Ectodermal cell (in vitro differentiated cells): Measurements from ENCODE around the gene GID8.

Experiments
- H3K27ac ChIP-seq: 2 replicates; pipeline ENCODE4 v1.7.0; 2013; ENCODE audit warnings: mild to moderate bottlenecking, low read depth, low read length; ENCODE audit not compliant: insufficient read depth, poor library complexity, severe bottlenecking
- H3K27me3 ChIP-seq: 2 replicates; pipeline ENCODE4 v1.7.0; 2013; ENCODE audit warnings: mild to moderate bottlenecking, low read length; ENCODE audit not compliant: insufficient read depth, control insufficient read depth, poor library complexity, severe bottlenecking
- H3K36me3 ChIP-seq: one replicate; pipeline ENCODE4 v1.7.0; 2013; ENCODE audit warnings: low read length; ENCODE audit not compliant: control insufficient read depth, insufficient read depth
- H3K4me1 ChIP-seq: one replicate; pipeline ENCODE4 v1.7.0; 2013; ENCODE audit warnings: low read length; ENCODE audit not compliant: control insufficient read depth, insufficient read depth
- H3K4me3 ChIP-seq: 2 replicates; pipeline ENCODE4 v1.7.0; 2013; ENCODE audit warnings: low read depth, low read length, control low read depth; ENCODE audit not compliant: insufficient read depth
- H3K9me3 ChIP-seq: 2 replicates; pipeline ENCODE4 v1.7.0; 2013; ENCODE audit warnings: mild to moderate bottlenecking, low read length, moderate library complexity; ENCODE audit not compliant: control insufficient read depth
- WGBS, 2 experiments: methylation state at CpG; one replicate each; pipeline ENCODE4 v1.1.7; 2013; ENCODE audit warnings: missing lambda C conversion rate in 2 of 2; 5-methylcytosine and 5-hydroxymethylcytosine counted together

GID8 gene

GRCh38 chr20:62911701-62912280 is 26.2 kb upstream of the GID8 start:
- Histone ChIP-seq H3K4me3 (no peak overlapping the region), H3K4me1 (peaks cover 32% of the 10 kb centered on the region), H3K9me3 (no peaks in the 10 kb centered on the region), H3K27me3 (no peaks in the 10 kb centered on the region), H3K27ac (no peak overlapping the region), H3K36me3 (peaks cover 50% of the 10 kb centered on the region)
- WGBS, 2 experiments: 95 to 96% methylated on average over 9 to 10 of the region's 10 CpGs

DNA sequence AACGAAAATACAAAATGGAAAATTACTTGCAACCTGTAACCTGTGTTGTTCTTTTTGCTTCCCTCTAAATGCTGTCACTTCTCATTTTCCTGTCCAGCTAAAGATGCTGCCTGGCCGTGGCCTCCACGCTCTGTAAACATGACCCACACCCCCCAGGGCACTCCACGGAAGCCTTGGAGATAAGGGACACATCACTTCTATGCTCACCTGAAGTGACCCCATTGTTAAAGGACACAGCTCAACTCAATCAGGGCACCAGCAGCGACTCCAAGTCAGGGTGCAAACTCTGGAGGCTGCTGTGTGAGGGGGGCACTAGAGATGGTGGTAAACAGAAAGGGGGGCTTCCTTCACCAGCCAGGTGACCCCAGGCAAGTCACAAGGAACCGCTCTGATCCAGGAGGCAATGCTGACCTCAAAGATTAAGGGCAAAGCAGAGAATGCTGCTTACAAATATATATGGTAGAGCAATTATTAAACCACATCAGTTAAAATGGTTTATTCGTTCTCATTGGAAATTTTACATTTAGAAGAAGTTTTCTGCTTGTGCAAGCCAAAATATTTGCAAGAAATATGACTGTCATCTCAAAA is 24.8 kb upstream of the GID8 start:
- no peaks in the 10 kb centered on the region for H3K9me3 ChIP-seq
- H3K27ac ChIP-seq: no peak overlapping the region
- no peak overlapping the region for H3K4me3 ChIP-seq
- peaks cover 35% of the 10 kb centered on the region for H3K4me1 ChIP-seq
- 94 to 96% methylated on average over 7 of the region's 7 CpGs for WGBS, 2 experiments
- H3K36me3 ChIP-seq: peaks cover 37% of the 10 kb centered on the region
- no peaks in the 10 kb centered on the region for H3K27me3 ChIP-seq

GRCh38 chr20:62914436-62914835 is 23.5 kb upstream of the GID8 start:
- Histone ChIP-seq H3K27ac (no peak overlapping the region), H3K9me3 (no peaks in the 10 kb centered on the region), H3K36me3 (peaks cover 26% of the 10 kb centered on the region), H3K4me1 (peaks cover 40% of the 10 kb centered on the region), H3K4me3 (no peak overlapping the region), H3K27me3 (no peaks in the 10 kb centered on the region)
- 89% methylated on average over 8 of the region's 9 CpGs for WGBS, 2 experiments

DNA sequence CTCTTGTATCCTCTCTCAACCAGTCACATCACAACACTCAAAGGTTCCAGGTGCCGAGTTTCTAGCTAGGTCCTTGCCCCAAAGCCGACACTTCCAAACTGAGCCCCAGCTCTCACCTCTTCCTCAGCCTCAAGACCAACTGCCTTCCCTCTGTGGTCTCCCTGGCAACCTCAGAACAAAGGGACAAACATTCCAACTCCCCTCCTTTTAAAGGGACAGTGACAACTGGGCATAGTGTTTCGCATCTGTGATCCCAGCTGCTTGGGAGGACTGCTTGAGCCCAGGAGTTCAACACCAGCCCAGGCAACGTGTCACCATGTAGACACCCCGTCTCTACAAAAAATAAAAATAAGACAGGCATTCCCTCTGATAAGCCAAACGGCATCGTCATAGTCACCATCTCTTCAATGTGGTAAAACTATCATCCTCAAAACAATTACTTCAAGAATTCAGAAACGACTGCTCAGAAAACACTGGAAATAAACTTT is 22.9 kb upstream of the GID8 start:
- Histone ChIP-seq H3K9me3 (no peaks in the 10 kb centered on the region), H3K4me3 (no peak overlapping the region), H3K27ac (peak overlapping the region; percentile 12), H3K4me1 (peaks cover 45% of the 10 kb centered on the region), H3K36me3 (peaks cover 20% of the 10 kb centered on the region), H3K27me3 (no peaks in the 10 kb centered on the region)
- 44 to 47% methylated on average over 8 of the region's 8 CpGs for WGBS, 2 experiments

DNA sequence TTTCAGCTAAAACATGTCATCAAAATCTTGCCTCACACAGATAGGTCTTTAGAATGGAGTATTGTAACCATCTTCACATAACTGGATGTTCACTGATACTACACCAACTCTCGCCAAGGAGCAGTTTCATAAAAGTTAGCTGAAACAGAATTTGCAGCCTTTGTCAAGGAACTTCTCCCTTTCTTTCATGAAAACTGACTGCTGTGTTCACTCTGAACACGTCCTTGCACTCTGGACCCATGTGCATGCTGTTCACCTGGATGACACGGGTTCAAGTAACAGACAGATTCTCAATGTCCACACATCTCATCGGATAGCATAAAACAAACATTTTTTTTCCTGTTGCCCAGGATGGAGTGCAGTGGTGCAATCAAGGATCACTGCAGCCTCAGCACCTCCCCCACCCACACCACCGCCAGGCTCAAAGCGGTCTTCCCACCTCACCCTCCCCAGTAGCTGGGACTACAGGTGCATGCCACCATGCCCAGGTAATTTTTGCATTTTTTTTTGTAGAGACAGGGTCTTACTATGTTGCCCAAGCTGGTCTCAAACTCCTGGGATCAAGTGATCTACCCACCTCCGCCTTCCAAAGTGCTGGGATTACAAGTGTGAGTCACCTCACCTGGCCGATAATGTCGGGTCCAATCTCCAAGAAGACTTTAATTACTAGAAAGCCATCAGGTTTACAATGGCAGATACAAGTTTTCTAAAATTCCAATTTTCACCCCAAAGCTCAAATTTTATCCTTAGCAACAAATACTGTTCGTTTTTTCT is 21.1 kb upstream of the GID8 start:
- Histone ChIP-seq H3K4me1 (peaks cover 52% of the 10 kb centered on the region), H3K9me3 (no peaks in the 10 kb centered on the region), H3K4me3 (no peak overlapping the region), H3K27ac (peak overlapping the region; percentile 17), H3K27me3 (no peaks in the 10 kb centered on the region), H3K36me3 (peaks cover 5% of the 10 kb centered on the region)
- 83 to 84% methylated on average over 10 of the region's 10 CpGs for WGBS, 2 experiments

GRCh38 chr20:62917720-62918119 is 20.2 kb upstream of the GID8 start:
- Histone ChIP-seq H3K27me3 (no peaks in the 10 kb centered on the region), H3K9me3 (no peaks in the 10 kb centered on the region), H3K27ac (no peak overlapping the region), H3K36me3 (peaks cover 5% of the 10 kb centered on the region), H3K4me3 (no peak overlapping the region), H3K4me1 (peaks cover 52% of the 10 kb centered on the region)
- 74 to 77% methylated on average over 3 of the region's 3 CpGs for WGBS, 2 experiments

DNA sequence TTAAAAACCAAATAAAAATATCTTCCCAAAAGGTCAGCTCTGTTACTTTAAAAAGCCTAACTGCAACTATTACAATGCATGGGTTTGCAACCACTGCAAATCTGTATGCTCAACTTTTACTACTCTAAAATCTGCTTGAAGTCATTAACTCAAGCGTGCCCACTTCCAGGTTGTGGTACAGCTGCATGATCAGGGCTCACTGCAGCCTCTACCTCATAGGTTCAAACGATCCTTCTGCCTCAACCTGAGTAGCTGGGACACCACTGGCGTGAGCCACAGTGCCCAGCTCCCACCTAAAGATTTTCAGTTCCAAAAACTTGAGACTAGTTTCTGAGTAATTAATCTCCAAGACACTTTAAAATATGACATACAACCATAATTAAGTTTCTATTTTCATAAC is 19.8 kb upstream of the GID8 start:
- Histone ChIP-seq H3K4me3 (no peak overlapping the region), H3K9me3 (no peaks in the 10 kb centered on the region), H3K4me1 (peaks cover 52% of the 10 kb centered on the region), H3K27me3 (no peaks in the 10 kb centered on the region), H3K27ac (no peak overlapping the region), H3K36me3 (peaks cover 5% of the 10 kb centered on the region)
- WGBS, 2 experiments: 67 to 69% methylated on average over 3 of the region's 3 CpGs

DNA sequence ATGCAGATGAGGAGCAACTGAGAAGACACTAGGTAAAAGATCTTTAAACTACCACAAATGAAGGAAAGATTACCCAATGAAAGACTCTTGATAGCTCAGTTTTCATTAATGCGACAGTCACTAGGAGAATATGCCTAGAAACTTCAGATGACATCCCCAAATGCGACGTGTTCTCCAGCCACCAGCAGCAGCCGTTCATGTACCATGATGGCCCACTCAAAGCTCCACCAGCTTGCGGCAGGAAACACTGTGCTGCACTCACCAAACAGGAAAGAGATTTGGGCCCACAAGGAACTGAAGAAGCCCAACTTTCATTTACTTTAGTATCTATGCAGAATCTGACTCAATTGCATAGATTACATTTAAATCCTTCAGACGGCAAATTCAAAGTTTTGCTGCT is 19.1 kb upstream of the GID8 start:
- Histone ChIP-seq H3K27ac (no peak overlapping the region), H3K36me3 (no peaks in the 10 kb centered on the region), H3K4me1 (peaks cover 47% of the 10 kb centered on the region), H3K27me3 (no peaks in the 10 kb centered on the region), H3K9me3 (no peaks in the 10 kb centered on the region), H3K4me3 (no peak overlapping the region)
- WGBS, 2 experiments: 89 to 91% methylated on average over 6 of the region's 6 CpGs

- Histone ChIP-seq H3K4me1 (peaks cover 46% of the 10 kb centered on the region), H3K4me3 (no peak overlapping the region), H3K36me3 (no peaks in the 10 kb centered on the region), H3K9me3 (no peaks in the 10 kb centered on the region), H3K27me3 (no peaks in the 10 kb centered on the region), H3K27ac (no peak overlapping the region)
- WGBS, 2 experiments: 76 to 78% methylated on average over 10 of the region's 10 CpGs
Observed at GRCh38 chr20:62920039-62920645, 17.8 kb upstream of the GID8 start.

GRCh38 chr20:62921119-62921687 is 16.7 kb upstream of the GID8 start:
- no peak overlapping the region for H3K4me3 ChIP-seq
- no peaks in the 10 kb centered on the region for H3K9me3 ChIP-seq
- H3K27ac ChIP-seq: no peak overlapping the region
- WGBS, 2 experiments: 55 to 59% methylated on average over 8 of the region's 8 CpGs
- H3K27me3 ChIP-seq: no peaks in the 10 kb centered on the region
- H3K36me3 ChIP-seq: no peaks in the 10 kb centered on the region
- peaks cover 36% of the 10 kb centered on the region for H3K4me1 ChIP-seq
